HG03342 (cell line): Measurements from ENCODE around the gene SHB.

Source experiments
- ATAC-seq: cut with Tn5 transposase; IDR thresholded peaks from one replicate; pipeline ENCODE4 v1.9.1; 2021; ENCODE audit warnings: mild to moderate bottlenecking, moderate library complexity; ENCODE audit not compliant: unreplicated experiment

Gene SHB

GRCh38 chr9:38044706-38045105, 24.3 kb downstream of the SHB start:
- no peak for ATAC-seq

DNA sequence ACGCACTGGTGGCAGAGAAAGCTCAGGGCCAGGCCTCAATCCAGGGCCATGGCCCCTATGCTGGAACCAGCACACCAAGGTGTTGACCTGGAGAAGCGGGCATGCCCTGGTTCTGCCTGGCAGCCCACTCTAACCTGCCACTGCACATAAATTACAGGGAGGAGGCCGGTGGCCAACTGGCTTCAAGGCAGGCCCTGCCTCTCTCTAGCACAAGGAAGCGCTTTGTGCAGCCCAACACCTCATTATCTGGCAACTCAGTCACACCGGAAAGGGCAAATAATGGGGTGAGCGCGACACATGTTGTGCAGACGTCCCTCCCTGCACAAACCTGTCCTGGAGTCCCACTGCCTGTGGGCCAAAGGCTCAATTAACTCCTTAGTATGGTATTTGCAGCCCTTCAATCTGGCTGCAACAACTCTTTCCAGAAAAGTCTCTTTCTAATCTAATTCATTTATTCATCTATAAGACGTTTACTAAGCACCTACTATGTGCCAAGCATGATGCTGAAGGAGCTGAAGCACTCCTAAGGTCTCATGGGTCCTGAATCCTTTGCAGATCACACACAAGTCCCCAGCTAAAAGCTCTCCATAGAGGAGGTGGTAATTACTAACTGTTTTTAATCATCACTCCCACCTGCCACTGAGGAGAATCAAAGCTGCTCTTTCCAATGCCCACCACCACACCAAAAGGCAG, 24.9 kb downstream of the SHB start:
- ATAC-seq, result no peak

GRCh38 chr9:38042626-38043357, 26.2 kb downstream of the SHB start:
- no peak for ATAC-seq

GRCh38 chr9:38041564-38042243, 27.3 kb downstream of the SHB start:
- no peak for ATAC-seq

DNA sequence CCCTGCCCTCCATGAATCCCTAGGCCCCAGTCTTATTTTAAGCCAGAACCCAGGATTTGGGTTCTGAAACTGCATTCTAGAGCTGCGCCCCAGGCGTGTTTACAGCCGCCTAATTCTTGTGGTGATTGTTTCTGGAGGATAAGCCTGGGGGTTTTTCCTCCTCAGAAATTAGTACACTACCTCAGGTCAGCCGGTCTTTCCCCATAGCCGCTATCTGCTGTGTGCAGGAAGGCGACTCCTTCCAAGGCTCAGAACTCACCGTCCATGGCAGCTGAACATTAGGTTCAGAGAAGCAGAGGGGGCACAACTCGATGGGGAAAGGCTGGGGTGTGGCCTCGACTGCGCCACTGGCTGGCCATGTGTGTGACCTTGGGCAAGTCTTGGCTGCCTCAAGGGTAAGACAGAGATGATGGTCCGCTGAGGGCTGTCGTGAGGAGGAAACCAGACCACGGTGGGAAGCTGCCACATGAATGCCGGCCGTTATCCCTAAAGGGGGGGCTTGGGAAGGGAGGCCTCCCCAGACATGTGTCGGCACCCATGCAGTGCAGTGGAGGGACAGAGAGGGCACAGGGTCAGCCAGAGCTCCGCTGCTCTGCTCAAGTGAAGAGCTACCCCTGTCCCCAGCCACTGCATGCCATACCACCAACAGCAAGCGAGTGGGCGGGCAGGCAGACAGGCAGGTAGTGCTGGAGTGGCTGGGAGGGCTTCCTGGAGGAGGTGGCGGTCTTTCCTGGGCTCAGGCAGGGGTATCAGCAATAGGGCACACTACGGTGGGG, 28.9 kb downstream of the SHB start:
- no peak for ATAC-seq

GRCh38 chr9:38039090-38039906, 29.7 kb downstream of the SHB start:
- ATAC-seq, result no peak

GRCh38 chr9:38038307-38039089, 30.5 kb downstream of the SHB start:
- peak; percentile 71 for ATAC-seq

GRCh38 chr9:38037981-38038306, 31.1 kb downstream of the SHB start:
- ATAC-seq, result no peak

GRCh38 chr9:38036359-38037084, 32.5 kb downstream of the SHB start:
- no peak for ATAC-seq

- ATAC-seq, result no peak
Observed at GRCh38 chr9:38035873-38036272, 33.2 kb downstream of the SHB start.

DNA sequence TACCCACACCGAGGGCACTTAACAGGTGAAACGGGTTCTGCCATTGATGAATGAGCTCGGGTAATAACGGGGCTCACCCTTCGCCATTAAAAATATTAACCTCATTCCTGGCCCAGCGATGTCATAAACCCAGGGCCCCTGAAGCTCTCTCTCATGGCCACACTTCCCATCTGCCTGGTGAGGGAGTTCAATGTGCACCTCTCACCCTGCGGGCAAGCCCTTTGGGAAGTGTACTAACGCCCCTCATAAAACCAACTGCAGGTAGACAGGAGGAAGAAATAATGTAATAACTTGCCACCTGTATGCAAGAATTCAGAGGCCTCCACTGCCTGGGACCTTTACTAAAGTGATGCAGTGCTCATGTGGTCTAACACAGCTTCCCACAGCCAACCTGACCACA, 35.1 kb downstream of the SHB start:
- no peak for ATAC-seq

DNA sequence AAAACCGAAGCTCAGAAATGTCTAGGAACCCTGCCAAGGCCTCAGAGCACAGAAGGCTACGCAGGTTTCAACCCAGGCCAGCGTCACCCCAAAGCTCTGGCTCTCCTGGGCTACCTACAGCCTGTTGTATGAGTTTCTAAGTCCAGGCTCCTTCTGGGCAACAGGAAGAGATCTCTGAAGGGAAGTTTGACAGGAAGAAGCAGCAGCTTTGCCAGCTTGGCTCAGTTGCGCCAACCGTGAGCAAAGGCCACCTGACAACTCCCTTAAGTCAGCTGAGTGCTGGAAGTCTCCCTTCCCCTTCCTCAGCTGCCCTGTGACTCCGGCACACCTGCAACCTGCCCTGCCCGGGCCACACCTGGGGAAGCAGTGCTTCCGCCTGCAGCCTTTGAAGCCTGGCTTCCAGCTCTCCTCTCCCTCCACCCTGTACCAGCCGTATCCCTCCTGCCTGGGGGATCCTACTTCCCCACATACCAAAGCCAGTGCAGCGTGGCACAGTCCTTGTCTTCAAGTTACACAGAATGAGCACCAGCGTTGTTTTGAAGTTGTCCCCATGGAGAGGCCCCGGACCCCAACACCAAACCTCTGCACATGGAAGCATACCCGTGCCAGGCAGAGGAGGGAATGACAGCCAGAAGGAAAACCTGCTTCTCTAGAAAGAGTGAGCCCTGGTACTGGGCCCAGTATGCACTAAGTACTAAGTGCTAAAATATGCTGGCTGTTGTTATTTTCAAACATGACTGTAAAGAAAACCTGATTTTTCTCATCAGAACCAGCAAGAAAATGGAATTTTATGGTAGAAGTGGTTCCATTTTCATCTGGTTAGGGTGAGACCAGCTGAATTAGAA, 36.5 kb downstream of the SHB start:
- ATAC-seq, result no peak

- ATAC-seq, result no peak
Observed at GRCh38 chr9:38031594-38031993, 37.4 kb downstream of the SHB start.

GRCh38 chr9:38030658-38031057, 38.4 kb downstream of the SHB start:
- no peak for ATAC-seq

DNA sequence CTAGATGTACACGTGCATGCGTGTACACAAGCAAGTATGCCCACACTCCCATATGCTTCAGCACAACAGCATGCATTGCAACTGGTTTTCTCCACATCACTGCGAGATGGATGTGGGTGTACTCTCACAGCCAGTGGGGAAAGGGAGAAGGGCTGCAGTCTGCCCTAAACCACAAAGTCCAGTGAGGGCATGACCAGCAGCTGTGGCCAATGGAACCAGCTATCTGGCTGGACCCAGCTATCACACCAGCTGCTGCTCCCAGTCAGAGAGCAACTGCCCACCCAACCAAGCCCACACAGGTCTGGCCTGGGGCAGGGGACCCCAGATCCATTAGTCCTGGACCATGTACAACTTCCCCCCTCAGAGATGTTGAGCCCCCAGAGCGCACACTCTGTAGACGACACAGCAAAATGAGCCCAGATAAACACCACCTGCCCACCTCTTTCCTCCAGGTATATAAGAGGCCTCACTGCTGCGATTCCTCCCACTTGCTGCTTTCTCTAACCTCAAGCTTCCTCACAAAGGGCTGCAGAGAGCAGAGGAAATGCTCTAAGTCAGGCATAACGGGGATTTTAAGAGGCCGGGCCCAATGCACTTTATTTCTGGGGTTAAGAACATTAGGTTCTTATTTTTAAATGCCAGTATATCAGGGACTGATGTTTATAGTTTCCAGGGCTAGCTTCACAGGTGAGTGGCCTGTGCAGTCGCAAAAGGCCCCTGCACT, 39.0 kb downstream of the SHB start:
- no peak for ATAC-seq

GRCh38 chr9:38027714-38028113, 41.3 kb downstream of the SHB start:
- ATAC-seq, result no peak

DNA sequence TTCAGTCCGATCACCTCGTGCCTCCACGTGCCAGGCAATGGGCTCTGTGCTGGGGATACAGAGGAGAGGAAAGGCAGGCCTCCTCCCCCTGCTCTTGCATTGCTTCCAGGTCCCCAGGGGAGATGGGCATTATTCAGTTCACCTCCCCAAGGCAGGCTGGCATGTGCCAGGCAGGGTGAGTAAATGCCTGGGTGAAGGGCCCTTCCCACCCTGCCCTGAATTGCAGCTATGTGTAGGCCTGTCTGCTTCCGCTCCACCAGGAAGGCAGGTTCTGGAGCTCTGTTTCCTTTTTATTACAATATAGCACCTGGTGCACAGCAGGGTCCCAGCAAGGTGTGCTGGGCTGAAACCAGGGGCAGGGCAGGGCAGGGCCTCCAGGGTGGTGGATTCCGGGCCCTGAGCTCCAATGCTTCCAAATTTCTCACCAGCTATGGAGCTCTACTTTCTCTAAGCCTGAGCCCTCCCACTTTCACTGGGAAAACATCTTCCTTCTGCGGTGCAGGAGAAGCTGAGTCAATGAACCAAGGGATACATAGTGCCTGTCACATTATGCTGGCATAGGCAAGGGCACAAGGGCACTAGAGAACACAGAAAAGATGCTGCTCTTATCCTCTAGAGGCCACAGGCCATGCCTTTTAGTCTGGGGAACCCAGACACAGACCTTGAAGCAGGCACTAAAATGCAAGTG, 42.0 kb downstream of the SHB start:
- no peak for ATAC-seq
